ENCODE data around the gene ZNF335. TPM values are rescaled to one million over a fixed set of nuclear protein-coding genes. Genes with fewer than 3 reads are reported as not detected.

ZNF335 gene
- total and polyA plus RNA-seq, 2 of the 13 experiments (the other 11 are each of a cell fraction or from before 2014, with no cell fraction given) = 9.7 to 13.7 TPM

- ATAC-seq = peak; percentile 27
- H2AFZ ChIP-seq (ENCODE audit: low read length) = no peak overlapping the region
- H4K20me1 ChIP-seq (ENCODE audit: insufficient read depth, low read length) = no peaks in the 10 kb centered on the region
- H3K4me3 ChIP-seq (replicated peaks in 1 of 3; ENCODE audit: insufficient read depth in 1 of 3, low read depth in 2 of 3, low read length in 3 of 3) = peak overlapping the region; percentile 92 to 97 (median 95)
- peaks cover 19 to 21% of the 10 kb centered on the region in 2 experiments; a peak in 4 of 5 replicates for H3K36me3 ChIP-seq (replicated peaks in 1 of 2; ENCODE audit: control insufficient read depth in 1 of 2, insufficient read depth in 2 of 2, low read length in 2 of 2)
- CTCF ChIA-PET (ENCODE audit: low intra/inter-chr PET ratio, low total read pairs) = interaction anchor here (0.9 to 1.2 kb wide), 2 partner anchors 12 to 29 kb away, joined by 3 read pairs; no protein-coding TSS in a partner anchor
- peak overlapping the region; percentile 97 for H3K4me2 ChIP-seq (ENCODE audit: low read depth, low read length)
- peak overlapping the region; percentile 97 for H3K27ac ChIP-seq (ENCODE audit: extremely low read length, insufficient read depth, low read length)
- H3K79me2 ChIP-seq (ENCODE audit: insufficient read depth, low read length) = peaks cover 24% of the 10 kb centered on the region
- POLR2A ChIA-PET = interaction anchor here (0.7 to 5.9 kb wide), 25 partner anchors 9 to 590 kb away, joined by 3 to 201 read pairs (median 7); partner anchors contain the start of genes ACOT8, CTSA, DNTTIP1 and NEURL2
- no peaks in the 10 kb centered on the region for H3K9me3 ChIP-seq (ENCODE audit: low read length)
- in situ Hi-C loops (cut with HindIII; ENCODE audit: extremely low pct_ligation_motif_present, low pct_unique_long_range_greater_than_20kb) = loop anchor here (5.0 kb wide), 1 partner anchor 42 kb away; the partner anchor contains the start of genes CTSA and NEURL2
- no peaks in the 10 kb centered on the region; a peak in 1 of 5 replicates for H3K27me3 ChIP-seq (ENCODE audit: control insufficient read depth in 1 of 2, insufficient read depth in 2 of 2, low read length in 2 of 2)
- WGBS (ENCODE audit: low lambda C conversion rate) = 2% methylated on average over 27 of the region's 34 CpGs
- no peak for DNase-seq (ENCODE audit: low spot score)
- BruUV-seq (replicated peaks) = TSS peak; percentile 88
- no peak for FAIRE-seq
- intact Hi-C loops (cut with micrococcal nuclease; ENCODE audit: unreplicated experiment) = loop anchor here (2.0 to 5.0 kb wide), 4 partner anchors 38 to 102 kb away; partner anchors contain the start of genes ACOT8, CTSA, NEURL2 and SNX21
- H3K9ac ChIP-seq (ENCODE audit: insufficient read depth, low read depth, low read length) = peak overlapping the region; percentile 100
- H3K4me1 ChIP-seq (ENCODE audit: insufficient read depth, low read length) = peaks cover 54% of the 10 kb centered on the region
- TF ChIP-seq POLR2AphosphoS5 (IDR thresholded peaks at IDR 0.05; ENCODE audit: low read depth, low read length) (no peak), SCMH1 (CRISPR knock-in tag; IDR thresholded peaks at IDR 0.05; ENCODE audit: borderline replicate concordance) (no peak), RFXAP (CRISPR knock-in tag; IDR thresholded peaks at IDR 0.05; ENCODE audit: borderline replicate concordance) (no peak), THYN1 (CRISPR knock-in tag; IDR thresholded peaks at IDR 0.05; ENCODE audit: borderline replicate concordance, low read depth) (peak; percentile 96; the same call in 1 of the 2 replicates), SIX4 (CRISPR knock-in tag; IDR thresholded peaks at IDR 0.05) (no peak), ZNF136 (CRISPR knock-in tag; IDR thresholded peaks at IDR 0.05; ENCODE audit: low read depth) (peak; percentile 91; the same call in 1 of the 2 replicates), ZNF335 (CRISPR knock-in tag; IDR thresholded peaks at IDR 0.05) (no peak; the same call in 1 of the 2 replicates), U2AF1 (optimal IDR thresholded peaks at IDR 0.05; ENCODE audit: low read depth, low read length) (no peak), JUN (CRISPR knock-in tag; IDR thresholded peaks at IDR 0.05) (peak; percentile 64), NFIB (CRISPR knock-in tag; IDR thresholded peaks at IDR 0.05; ENCODE audit: borderline replicate concordance) (no peak), ZBTB43 (CRISPR knock-in tag; conservative IDR thresholded peaks at IDR 0.05) (no peak), DBP (CRISPR knock-in tag; IDR thresholded peaks at IDR 0.05; ENCODE audit: not compliant biosample characterization) (peak; percentile 74), ZNF589 (CRISPR knock-in tag; conservative IDR thresholded peaks at IDR 0.05) (peak; percentile 10; the same call in 1 of the 2 replicates), MTERF4 (CRISPR knock-in tag; IDR thresholded peaks at IDR 0.05) (no peak), HOXD1 (CRISPR knock-in tag; IDR thresholded peaks at IDR 0.05) (no peak), RBM39 (IDR thresholded peaks at IDR 0.05; ENCODE audit: low read depth, low read length, poor library complexity, severe bottlenecking) (no peak), IRX3 (CRISPR knock-in tag; IDR thresholded peaks at IDR 0.05; ENCODE audit: borderline replicate concordance, low read depth) (peak; percentile 11; the same call in 1 of the 2 replicates), KLF12 (CRISPR knock-in tag; IDR thresholded peaks at IDR 0.05; ENCODE audit: borderline replicate concordance) (peak; percentile 11; the same call in 1 of the 2 replicates), ZNF878 (CRISPR knock-in tag; IDR thresholded peaks at IDR 0.05) (no peak), ZNF138 (CRISPR knock-in tag; IDR thresholded peaks at IDR 0.05; ENCODE audit: low read depth) (0 out of 2 replicates have a peak, but pooled peaks have one; percentile 26), ZMAT3 (CRISPR knock-in tag; conservative IDR thresholded peaks at IDR 0.05) (no peak)
Observed at GRCh38 chr20:45934046-45934585, 37.9 kb downstream of the ZNF335 start.

Data from HepG2 (cell line).